IPS-15b (cell line): ENCODE data around the gene TAS1R2.

Experiments
- H3K27me3 ChIP-seq: one replicate; pipeline ENCODE4 v1.6.1; 2013; ENCODE audit warnings: low read length; ENCODE audit not compliant: control insufficient read depth, insufficient read depth
- H3K36me3 ChIP-seq: one replicate; pipeline ENCODE4 v1.6.1; 2013; ENCODE audit warnings: low read length; ENCODE audit not compliant: control insufficient read depth, insufficient read depth
- H3K4me1 ChIP-seq: one replicate; pipeline ENCODE4 v1.6.1; 2013; ENCODE audit warnings: mild to moderate bottlenecking, low read length; ENCODE audit not compliant: control insufficient read depth, insufficient read depth
- H3K4me3 ChIP-seq: one replicate; pipeline ENCODE4 v1.5.1; 2013; ENCODE audit warnings: low read depth, low read length
- H3K9ac ChIP-seq: one replicate; pipeline ENCODE4 v1.6.1; 2013; ENCODE audit warnings: low read depth, mild to moderate bottlenecking, low read length
- H3K9me3 ChIP-seq: one replicate; pipeline ENCODE4 v1.6.1; 2013; ENCODE audit warnings: mild to moderate bottlenecking, low read length; ENCODE audit not compliant: control insufficient read depth, insufficient read depth

TAS1R2 gene

GRCh38 chr1:18859560-18859959, at the start of gene TAS1R2:
TSS of gene TAS1R2 (minus strand) at chr1:18859660. CDS start at chr1:18859660, 0 bp downstream.
- Histone ChIP-seq H3K9ac (no peak within 1 kb of the TSS), H3K36me3 (no peaks in the 10 kb centered on the region), H3K27me3 (no peaks in the 10 kb centered on the region), H3K4me3 (no peak within 1 kb of the TSS), H3K9me3 (no peaks in the 10 kb centered on the region), H3K4me1 (no peaks in the 10 kb centered on the region)

DNA sequence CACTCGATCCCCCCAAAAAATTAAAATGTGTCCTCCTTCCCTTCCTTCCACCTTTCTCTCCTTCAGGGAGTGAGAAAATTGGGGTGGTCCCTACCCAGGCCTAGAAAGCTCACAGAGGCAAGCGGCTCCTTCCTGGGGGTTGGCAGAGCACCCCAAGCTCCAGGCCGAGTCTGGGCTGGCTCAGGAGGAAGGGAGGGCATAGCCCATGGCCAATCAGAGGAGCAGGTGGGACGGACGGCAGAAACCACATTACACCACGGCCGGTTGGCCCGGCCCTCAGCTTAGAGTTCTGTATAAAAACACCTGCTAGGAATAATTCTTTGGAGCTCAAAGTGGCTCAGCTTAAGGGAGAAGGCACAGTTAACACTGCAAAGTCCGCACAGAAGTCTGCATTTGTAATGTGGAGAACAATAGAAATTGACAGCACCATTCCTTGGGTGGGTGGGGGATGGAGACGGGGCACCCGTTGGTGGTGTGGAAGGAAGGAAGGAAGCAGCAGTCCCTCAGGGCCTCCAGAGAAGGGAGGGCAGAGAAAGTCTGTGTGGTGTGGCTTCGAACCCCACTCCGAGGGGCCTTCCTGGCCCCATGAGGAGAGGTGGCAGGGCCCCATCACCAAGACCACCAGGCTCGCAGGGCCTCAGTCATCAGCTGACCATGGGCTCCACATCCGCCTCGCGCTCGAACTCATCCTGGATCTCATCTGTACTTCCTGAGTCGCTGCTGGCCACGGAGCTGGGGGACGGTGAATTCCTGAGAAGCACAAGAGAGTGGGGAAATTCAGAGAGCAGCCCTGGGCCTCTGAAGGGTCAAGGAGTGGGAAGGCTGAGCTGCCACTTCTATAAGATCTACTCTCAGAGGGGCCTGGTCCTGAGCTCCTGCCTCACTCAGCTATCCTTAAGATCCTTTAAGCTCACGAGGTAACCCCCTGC, 48.7 kb upstream of the TAS1R2 start:
- Histone ChIP-seq H3K9ac (no peak overlapping the region), H3K9me3 (no peaks in the 10 kb centered on the region), H3K36me3 (peaks cover 7% of the 10 kb centered on the region)

DNA sequence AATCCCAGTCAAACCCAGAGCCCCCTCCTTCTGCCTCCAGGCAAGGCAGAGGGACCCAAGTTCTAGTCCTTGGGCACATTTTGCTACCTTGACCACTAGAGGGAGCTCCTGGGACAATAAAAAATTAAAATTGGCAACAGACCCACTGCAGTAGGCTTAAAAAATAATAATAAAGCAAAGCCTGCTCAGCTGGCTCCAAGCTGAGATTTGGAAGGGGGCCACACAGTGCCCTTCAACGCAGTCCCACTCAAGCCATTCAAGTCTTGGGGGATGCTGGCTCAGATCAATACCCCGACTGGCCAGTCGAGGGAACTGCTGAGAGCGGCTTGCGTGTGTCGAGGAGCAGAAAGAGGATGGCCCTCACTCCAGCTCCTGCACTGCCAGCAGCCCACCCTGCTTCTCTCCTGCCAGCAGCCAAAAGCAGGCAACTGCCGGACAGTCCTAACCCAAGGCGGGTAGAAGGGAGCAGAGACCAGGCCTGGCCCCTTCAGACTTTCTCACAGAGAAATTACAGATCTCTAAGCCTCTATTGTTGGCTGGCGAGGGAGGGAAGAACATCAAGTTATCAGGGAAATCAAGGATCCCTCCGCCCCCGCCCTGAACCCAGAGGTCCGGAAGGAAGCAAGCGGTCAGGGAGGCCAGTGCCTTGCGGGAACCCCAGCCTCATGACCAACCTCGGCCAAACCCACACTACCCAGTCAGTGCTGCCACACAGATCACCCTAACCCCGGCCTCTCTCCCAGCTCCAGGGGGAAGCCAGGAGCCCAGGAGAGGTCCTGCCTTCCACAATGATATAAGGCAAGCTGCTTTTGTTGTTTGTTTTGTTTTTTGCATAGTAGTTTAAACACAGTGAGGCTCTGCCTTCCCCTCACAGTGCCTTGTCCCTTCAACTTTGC, 47.8 kb upstream of the TAS1R2 start:
- no peaks in the 10 kb centered on the region for H3K27me3 ChIP-seq
- no peaks in the 10 kb centered on the region for H3K9me3 ChIP-seq
- H3K9ac ChIP-seq = no peak overlapping the region
- H3K4me3 ChIP-seq = no peak overlapping the region
- peaks cover 7% of the 10 kb centered on the region for H3K36me3 ChIP-seq
- no peaks in the 10 kb centered on the region for H3K4me1 ChIP-seq

More for the DNA sequence above, 48.7 kb upstream of the TAS1R2 start:
- Histone ChIP-seq H3K4me3 (no peak overlapping the region), H3K27me3 (no peaks in the 10 kb centered on the region), H3K4me1 (no peaks in the 10 kb centered on the region)

- H3K27me3 ChIP-seq = no peaks in the 10 kb centered on the region
- peak overlapping the region; percentile 74 for H3K4me3 ChIP-seq
- H3K36me3 ChIP-seq = no peaks in the 10 kb centered on the region
- H3K9ac ChIP-seq = no peak overlapping the region
- no peaks in the 10 kb centered on the region for H3K4me1 ChIP-seq
- H3K9me3 ChIP-seq = no peaks in the 10 kb centered on the region
These were observed 43.9 kb upstream of the TAS1R2 start for GRCh38 chr1:18903291-18903756.

DNA sequence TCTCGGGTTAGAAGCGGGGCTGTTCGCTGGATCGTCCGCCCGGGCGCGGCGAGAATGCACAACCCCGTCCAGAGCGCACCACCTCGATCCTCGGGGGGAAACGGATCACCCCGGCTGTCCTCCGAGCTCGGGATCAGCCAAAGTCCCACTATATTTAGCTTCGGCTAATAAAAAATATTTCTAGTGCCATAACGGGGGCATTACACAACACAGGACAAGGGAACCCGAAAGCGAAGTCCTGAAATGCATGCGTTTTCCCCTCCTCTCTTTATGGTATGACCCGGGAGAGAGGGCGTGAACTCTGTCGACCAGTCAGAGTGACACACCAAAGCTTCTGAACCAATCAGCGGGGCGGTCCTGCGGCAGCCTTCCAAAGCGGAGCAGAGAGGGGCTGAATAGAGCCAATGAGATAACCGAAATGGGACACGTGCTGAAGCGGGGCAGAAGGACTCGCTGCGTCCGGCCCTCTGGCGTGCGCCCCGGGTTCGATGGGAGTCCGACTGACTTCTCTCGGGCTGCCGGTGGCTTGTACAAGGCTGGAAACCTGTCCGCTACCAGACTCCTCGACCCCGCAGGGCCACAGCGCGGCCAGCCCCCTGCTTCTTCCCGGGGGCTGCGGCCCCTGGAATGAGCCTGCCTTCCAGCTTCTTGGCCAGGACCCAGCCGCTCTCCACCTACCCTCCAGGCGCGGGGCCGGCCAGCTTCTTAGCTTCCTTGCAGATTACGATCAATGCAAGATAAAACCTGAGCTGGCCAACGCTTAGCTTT, 43.2 kb upstream of the TAS1R2 start, which contains the start of gene ALDH4A1:
ALDH4A1 (minus strand) TSS at position 33 of the 768 bp plus-strand sequence; CDS start at position 1, 32 bp downstream.
- no peaks in the 10 kb centered on the region for H3K36me3 ChIP-seq
- no peaks in the 10 kb centered on the region for H3K4me1 ChIP-seq
- no peaks in the 10 kb centered on the region for H3K27me3 ChIP-seq
- peak within 1 kb of the TSS; percentile 96 for H3K9ac ChIP-seq
- H3K9me3 ChIP-seq = no peaks in the 10 kb centered on the region
- peak within 1 kb of the TSS; percentile 82 for H3K4me3 ChIP-seq

DNA sequence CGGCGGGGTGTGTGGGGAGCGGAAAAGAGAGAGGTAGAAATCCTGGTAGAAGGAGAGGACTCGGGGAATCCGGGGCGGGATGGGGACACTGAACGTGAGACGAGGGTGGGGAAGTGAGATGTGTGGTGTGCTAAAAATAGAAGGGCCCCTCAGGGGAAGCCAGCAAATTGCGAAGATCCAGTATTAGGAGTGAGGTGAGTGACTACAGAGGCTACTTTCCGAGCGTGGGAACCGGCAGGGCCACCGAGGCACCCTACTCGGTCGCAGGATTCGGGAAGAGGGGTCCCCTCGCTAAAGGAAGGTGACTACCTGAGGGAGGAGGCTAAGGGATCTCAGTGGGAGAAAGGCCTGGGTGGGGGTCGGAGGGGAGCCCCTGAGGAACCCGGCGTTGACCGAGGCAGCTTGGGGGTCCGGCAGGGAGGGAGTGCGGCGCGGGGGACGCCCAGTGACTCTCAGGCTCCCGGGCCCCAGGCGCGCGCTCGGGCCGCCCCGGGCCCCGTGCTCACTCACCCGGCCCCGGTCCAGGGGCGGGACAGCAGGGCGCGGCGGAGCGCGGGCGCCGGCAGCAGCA, 42.6 kb upstream of the TAS1R2 start:
- Histone ChIP-seq H3K4me1 (no peaks in the 10 kb centered on the region), H3K9ac (peak overlapping the region; percentile 96), H3K9me3 (no peaks in the 10 kb centered on the region), H3K27me3 (no peaks in the 10 kb centered on the region), H3K36me3 (no peaks in the 10 kb centered on the region), H3K4me3 (peak overlapping the region; percentile 82)

GRCh38 chr1:18901147-18901951, 41.9 kb upstream of the TAS1R2 start:
- Histone ChIP-seq H3K27me3 (no peaks in the 10 kb centered on the region), H3K4me1 (no peaks in the 10 kb centered on the region), H3K9ac (no peak overlapping the region), H3K36me3 (no peaks in the 10 kb centered on the region), H3K4me3 (peak overlapping the region; percentile 82), H3K9me3 (no peaks in the 10 kb centered on the region)

DNA sequence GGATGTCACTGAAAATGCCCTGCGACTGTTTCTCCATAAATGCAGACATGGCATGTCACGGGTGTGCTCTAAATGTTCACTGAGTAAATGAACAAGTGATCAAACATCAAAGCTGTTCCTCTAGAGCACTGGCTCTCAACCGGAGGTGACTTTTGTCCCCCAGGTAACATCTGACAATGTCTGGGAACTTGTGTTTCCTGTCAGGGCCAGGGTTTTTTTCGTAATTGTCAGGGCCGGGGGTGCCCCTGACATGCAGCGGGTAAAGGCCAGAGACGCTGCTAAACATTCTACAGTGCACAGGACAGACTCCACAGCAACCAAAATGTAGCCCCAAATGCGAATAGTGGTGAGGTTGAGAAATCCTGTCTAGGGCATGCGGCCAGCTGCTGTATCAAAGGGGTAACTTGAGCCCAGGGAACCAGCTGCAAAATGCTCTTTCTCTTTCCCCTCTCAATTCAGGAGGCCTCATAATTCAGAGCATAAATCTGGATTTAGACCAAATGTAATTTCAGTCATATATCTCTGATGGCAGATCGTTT, 40.9 kb upstream of the TAS1R2 start:
- no peaks in the 10 kb centered on the region for H3K9me3 ChIP-seq
- H3K27me3 ChIP-seq = no peaks in the 10 kb centered on the region
- H3K4me1 ChIP-seq = no peaks in the 10 kb centered on the region
- no peak overlapping the region for H3K9ac ChIP-seq
- no peaks in the 10 kb centered on the region for H3K36me3 ChIP-seq
- H3K4me3 ChIP-seq = no peak overlapping the region

- no peaks in the 10 kb centered on the region for H3K9me3 ChIP-seq
- H3K27me3 ChIP-seq = no peaks in the 10 kb centered on the region
- no peaks in the 10 kb centered on the region for H3K4me1 ChIP-seq
- no peaks in the 10 kb centered on the region for H3K36me3 ChIP-seq
- no peak overlapping the region for H3K9ac ChIP-seq
- H3K4me3 ChIP-seq = no peak overlapping the region
These were observed 40.0 kb upstream of the TAS1R2 start for GRCh38 chr1:18899363-18900049.

- no peaks in the 10 kb centered on the region for H3K4me1 ChIP-seq
- no peak overlapping the region for H3K4me3 ChIP-seq
- H3K9me3 ChIP-seq = no peaks in the 10 kb centered on the region
- no peaks in the 10 kb centered on the region for H3K27me3 ChIP-seq
- no peak overlapping the region for H3K9ac ChIP-seq
- no peaks in the 10 kb centered on the region for H3K36me3 ChIP-seq
These were observed 39.1 kb upstream of the TAS1R2 start for GRCh38 chr1:18898567-18898966.
